Kidney epithelial cell (primary cell): ENCODE measurements around the gene ADH6. TPM values are rescaled to one million over a fixed set of nuclear protein-coding genes. Genes with fewer than 3 reads are reported as not detected.

Experiments used
- DNase-seq: peaks from one replicate; pipeline ENCODE4 v3.0.0-alpha.2; 2010; ENCODE audit warnings: low read depth
- H3K27me3 ChIP-seq: 2 replicates; pipeline ENCODE4 v1.6.0; 2011; ENCODE audit warnings: low read length; ENCODE audit not compliant: control insufficient read depth, insufficient read depth
- H3K36me3 ChIP-seq: 2 replicates; pipeline ENCODE4 v1.5.1; 2011; ENCODE audit warnings: low read length; ENCODE audit not compliant: control insufficient read depth, insufficient read depth
- H3K4me3 ChIP-seq: 2 replicates; pipeline ENCODE4 v1.5.1; 2011; ENCODE audit warnings: low read depth, mild to moderate bottlenecking, control low read depth, low read length
- CTCF ChIP-seq: IDR thresholded peaks from 2 replicates; pipeline ENCODE4 v1.5.1; 2011; ENCODE audit warnings: mild to moderate bottlenecking, moderate library complexity, low read length, control low read depth, inconsistent platforms; ENCODE audit not compliant: insufficient read depth, poor library complexity, severe bottlenecking
- total RNA-seq: library from RNA; depleted of rRNA; stranded (reverse); fragments of >200 nt; gene quantifications from 2 replicates; pipeline ENCODE4 v1.2.3, GENCODE V29; 2015

Gene ADH6
- total RNA-seq, 1 donor from 2014 or later = not detected

- Histone ChIP-seq H3K27me3 (no peaks in the 10 kb centered on the region), H3K4me3 (no peak overlapping the region), H3K36me3 (no peaks in the 10 kb centered on the region)
- TF ChIP-seq CTCF = no peak
- no peak for DNase-seq
Measured at GRCh38 chr4:99221980-99222379, 2.9 kb upstream of the ADH6 start.

GRCh38 chr4:99219479-99219878 is 433 bp upstream of the ADH6 start:
- TF ChIP-seq CTCF = no peak
- Histone ChIP-seq H3K4me3 (no peak overlapping the region), H3K27me3 (no peaks in the 10 kb centered on the region), H3K36me3 (no peaks in the 10 kb centered on the region)
- DNase-seq = no peak

- Histone ChIP-seq H3K27me3 (no peaks in the 10 kb centered on the region), H3K36me3 (no peaks in the 10 kb centered on the region), H3K4me3 (no peak overlapping the region)
- no peak for TF ChIP-seq CTCF
- DNase-seq = no peak
Measured at GRCh38 chr4:99215521-99215920, 3.5 kb downstream of the ADH6 start.

- DNase-seq = no peak
- Histone ChIP-seq H3K27me3 (no peaks in the 10 kb centered on the region), H3K4me3 (no peak overlapping the region), H3K36me3 (no peaks in the 10 kb centered on the region)
- no peak for TF ChIP-seq CTCF
Measured at GRCh38 chr4:99210789-99211188, 8.3 kb downstream of the ADH6 start.

- Histone ChIP-seq H3K4me3 (no peak overlapping the region), H3K27me3 (no peaks in the 10 kb centered on the region), H3K36me3 (no peaks in the 10 kb centered on the region)
- DNase-seq = no peak
- TF ChIP-seq CTCF = no peak
Measured at GRCh38 chr4:99209671-99210070, 9.4 kb downstream of the ADH6 start.

- H3K36me3 ChIP-seq = no peaks in the 10 kb centered on the region
- no peak overlapping the region for H3K4me3 ChIP-seq
- DNase-seq = no peak
- no peaks in the 10 kb centered on the region for H3K27me3 ChIP-seq
- no peak for TF ChIP-seq CTCF
Measured at GRCh38 chr4:99208719-99209075, 10.3 kb downstream of the ADH6 start.
